ENCODE measurements around the gene ELP4. TPM values are rescaled to one million over a fixed set of nuclear protein-coding genes. Genes with fewer than 3 reads are reported as not detected.

ELP4 gene
- total RNA-seq, 1 donor from 2014 or later: 15.0 TPM

- H3K4me1 Mint-ChIP-seq (ENCODE audit: unreplicated experiment): peaks cover 7% of the 10 kb centered on the region
- DNase-seq (ENCODE audit: extremely low spot score, unreplicated experiment): no peak
- H3K9me3 Mint-ChIP-seq (ENCODE audit: unreplicated experiment): no peaks in the 10 kb centered on the region
- H3K27me3 Mint-ChIP-seq (ENCODE audit: unreplicated experiment): no peaks in the 10 kb centered on the region
- no peak for TF ChIP-seq CTCF (IDR thresholded peaks at IDR 0.05)
- peaks cover 1% of the 10 kb centered on the region for H3K36me3 Mint-ChIP-seq (ENCODE audit: unreplicated experiment)
- no peak overlapping the region for H3K4me3 Mint-ChIP-seq (ENCODE audit: unreplicated experiment)
- H3K27ac Mint-ChIP-seq (ENCODE audit: unreplicated experiment): no peak overlapping the region
Measured at GRCh38 chr11:31655483-31655882, 145.9 kb downstream of the ELP4 start.

GRCh38 chr11:31656051-31656450 lies 146.5 kb downstream of the ELP4 start:
- Mint-ChIP-seq H3K9me3 (ENCODE audit: unreplicated experiment) (no peaks in the 10 kb centered on the region), H3K4me1 (ENCODE audit: unreplicated experiment) (peaks cover 7% of the 10 kb centered on the region), H3K27ac (ENCODE audit: unreplicated experiment) (no peak overlapping the region), H3K4me3 (ENCODE audit: unreplicated experiment) (no peak overlapping the region), H3K36me3 (ENCODE audit: unreplicated experiment) (peaks cover under 1% of the 10 kb centered on the region), H3K27me3 (ENCODE audit: unreplicated experiment) (no peaks in the 10 kb centered on the region)
- no peak for DNase-seq (ENCODE audit: extremely low spot score, unreplicated experiment)
- TF ChIP-seq CTCF (IDR thresholded peaks at IDR 0.05): no peak

- no peak for TF ChIP-seq CTCF (IDR thresholded peaks at IDR 0.05)
- Mint-ChIP-seq H3K27me3 (ENCODE audit: unreplicated experiment) (no peaks in the 10 kb centered on the region), H3K36me3 (ENCODE audit: unreplicated experiment) (no peaks in the 10 kb centered on the region), H3K4me1 (ENCODE audit: unreplicated experiment) (peaks cover 7% of the 10 kb centered on the region), H3K4me3 (ENCODE audit: unreplicated experiment) (no peak overlapping the region), H3K27ac (ENCODE audit: unreplicated experiment) (no peak overlapping the region), H3K9me3 (ENCODE audit: unreplicated experiment) (no peaks in the 10 kb centered on the region)
- DNase-seq (ENCODE audit: extremely low spot score, unreplicated experiment): no peak
Measured at GRCh38 chr11:31657091-31657490, 147.5 kb downstream of the ELP4 start.

GRCh38 chr11:31664129-31664528 lies 154.6 kb downstream of the ELP4 start:
- no peak for DNase-seq (ENCODE audit: extremely low spot score, unreplicated experiment)
- no peak overlapping the region for H3K27ac Mint-ChIP-seq (ENCODE audit: unreplicated experiment)
- no peak overlapping the region for H3K4me3 Mint-ChIP-seq (ENCODE audit: unreplicated experiment)
- TF ChIP-seq CTCF (IDR thresholded peaks at IDR 0.05): no peak
- no peaks in the 10 kb centered on the region for H3K27me3 Mint-ChIP-seq (ENCODE audit: unreplicated experiment)
- H3K36me3 Mint-ChIP-seq (ENCODE audit: unreplicated experiment): no peaks in the 10 kb centered on the region
- no peaks in the 10 kb centered on the region for H3K4me1 Mint-ChIP-seq (ENCODE audit: unreplicated experiment)
- no peaks in the 10 kb centered on the region for H3K9me3 Mint-ChIP-seq (ENCODE audit: unreplicated experiment)

GRCh38 chr11:31664954-31665353 lies 155.4 kb downstream of the ELP4 start:
- no peaks in the 10 kb centered on the region for H3K9me3 Mint-ChIP-seq (ENCODE audit: unreplicated experiment)
- no peaks in the 10 kb centered on the region for H3K4me1 Mint-ChIP-seq (ENCODE audit: unreplicated experiment)
- H3K27me3 Mint-ChIP-seq (ENCODE audit: unreplicated experiment): no peaks in the 10 kb centered on the region
- no peak overlapping the region for H3K4me3 Mint-ChIP-seq (ENCODE audit: unreplicated experiment)
- TF ChIP-seq CTCF (IDR thresholded peaks at IDR 0.05): no peak
- no peak for DNase-seq (ENCODE audit: extremely low spot score, unreplicated experiment)
- H3K36me3 Mint-ChIP-seq (ENCODE audit: unreplicated experiment): no peaks in the 10 kb centered on the region
- H3K27ac Mint-ChIP-seq (ENCODE audit: unreplicated experiment): no peak overlapping the region

Measured in osteocyte (in vitro differentiated cells).